Measurements from ENCODE around the gene MYL9. TPM values are rescaled to one million over a fixed set of nuclear protein-coding genes. Genes with fewer than 3 reads are reported as not detected.
A peak's percentile ranks its signal among the peaks of the same experiment; 100 is the strongest.

MYL9 gene
- total RNA-seq, 4 donors from 2014 or later = 18.5 to 1,447 (median 245) TPM

DNA sequence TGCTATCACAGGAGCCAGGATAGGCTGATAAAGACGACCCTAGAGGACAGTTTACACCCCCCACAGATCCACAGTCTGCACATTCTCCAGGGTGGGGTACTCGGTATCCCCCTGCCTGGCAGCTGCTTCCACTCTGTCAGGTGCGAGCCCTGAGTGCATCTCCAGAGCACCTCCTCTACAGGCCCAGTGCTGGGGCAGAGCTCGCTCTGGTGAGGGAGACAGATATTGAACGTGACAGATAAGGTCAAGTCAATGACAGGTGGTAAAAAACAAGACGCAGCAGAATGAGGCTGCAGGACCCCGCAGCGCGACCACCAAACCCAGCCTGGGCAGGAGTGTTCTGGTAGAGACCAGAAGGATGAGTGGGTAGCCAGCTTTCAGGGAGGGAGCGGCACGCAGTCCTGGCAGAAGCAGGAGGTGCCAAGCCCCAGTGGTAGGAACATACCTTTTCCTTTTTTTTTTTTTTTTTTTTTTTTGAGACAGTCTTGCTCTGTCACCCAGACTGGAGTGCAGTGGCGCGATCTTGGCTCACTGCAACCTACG is 12.4 kb upstream of the MYL9 start:
- no peak for DNase-seq
- no peak overlapping the region for H3K27ac ChIP-seq
- intact Hi-C loops (cut with DNase I; ENCODE audit: low total_unique reads) = no loop called here
- no peak for TF ChIP-seq POLR2A (IDR thresholded peaks at IDR 0.05)
- TF ChIP-seq, protein P1, sequence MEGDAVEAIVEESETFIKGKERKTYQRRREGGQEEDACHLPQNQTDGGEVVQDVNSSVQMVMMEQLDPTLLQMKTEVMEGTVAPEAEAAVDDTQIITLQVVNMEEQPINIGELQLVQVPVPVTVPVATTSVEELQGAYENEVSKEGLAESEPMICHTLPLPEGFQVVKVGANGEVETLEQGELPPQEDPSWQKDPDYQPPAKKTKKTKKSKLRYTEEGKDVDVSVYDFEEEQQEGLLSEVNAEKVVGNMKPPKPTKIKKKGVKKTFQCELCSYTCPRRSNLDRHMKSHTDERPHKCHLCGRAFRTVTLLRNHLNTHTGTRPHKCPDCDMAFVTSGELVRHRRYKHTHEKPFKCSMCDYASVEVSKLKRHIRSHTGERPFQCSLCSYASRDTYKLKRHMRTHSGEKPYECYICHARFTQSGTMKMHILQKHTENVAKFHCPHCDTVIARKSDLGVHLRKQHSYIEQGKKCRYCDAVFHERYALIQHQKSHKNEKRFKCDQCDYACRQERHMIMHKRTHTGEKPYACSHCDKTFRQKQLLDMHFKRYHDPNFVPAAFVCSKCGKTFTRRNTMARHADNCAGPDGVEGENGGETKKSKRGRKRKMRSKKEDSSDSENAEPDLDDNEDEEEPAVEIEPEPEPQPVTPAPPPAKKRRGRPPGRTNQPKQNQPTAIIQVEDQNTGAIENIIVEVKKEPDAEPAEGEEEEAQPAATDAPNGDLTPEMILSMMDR (IDR thresholded peaks at IDR 0.05) = no peak
- no peaks in the 10 kb centered on the region for H3K36me3 ChIP-seq
- no peak overlapping the region for H3K4me3 ChIP-seq
- no peaks in the 10 kb centered on the region for H3K9me3 ChIP-seq
- H3K4me1 ChIP-seq = no peaks in the 10 kb centered on the region
- H3K27me3 ChIP-seq = no peaks in the 10 kb centered on the region

DNA sequence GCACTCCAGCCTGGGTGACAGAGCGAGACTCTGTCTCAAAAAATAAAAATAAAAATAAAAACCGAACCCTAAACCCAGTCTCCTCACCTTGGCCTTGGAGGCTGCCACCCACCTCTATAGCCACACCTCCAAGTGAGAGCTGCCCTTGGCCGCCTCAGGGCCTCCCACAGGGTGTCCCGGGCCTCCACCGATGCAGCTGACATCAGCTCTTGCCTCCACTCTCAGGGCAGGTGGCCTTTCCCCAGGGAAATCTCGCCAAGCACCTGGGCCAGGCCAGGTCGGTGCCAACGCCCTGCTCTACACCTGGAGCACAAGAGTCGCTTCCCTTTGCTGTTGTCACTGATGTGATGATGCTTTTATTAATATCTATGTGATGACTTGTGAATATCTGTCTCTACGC is 8.9 kb upstream of the MYL9 start:
- no peak overlapping the region for H3K27ac ChIP-seq
- no peak for DNase-seq

DNA sequence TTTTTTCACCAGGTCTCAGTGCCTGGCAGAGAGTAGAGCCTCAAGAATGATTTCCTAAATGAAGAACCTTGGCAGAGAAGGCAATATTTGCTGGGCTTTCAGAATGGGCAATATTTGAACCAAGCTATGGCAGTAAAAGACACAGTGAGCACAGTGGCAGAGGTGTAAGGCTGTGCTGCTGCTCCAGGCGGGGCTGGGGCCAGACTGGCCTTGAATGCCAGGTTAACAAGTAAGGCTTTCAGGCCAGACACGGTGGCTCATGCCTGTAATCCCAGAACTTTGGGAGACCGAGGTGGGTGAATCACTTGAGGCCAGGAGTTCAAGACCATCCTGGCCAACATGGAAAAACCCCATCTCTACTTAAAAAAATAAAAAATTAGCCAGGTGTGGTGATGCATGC is 8.5 kb upstream of the MYL9 start:
- Histone ChIP-seq H3K27ac (no peak overlapping the region), H3K4me1 (no peaks in the 10 kb centered on the region), H3K9me3 (no peaks in the 10 kb centered on the region), H3K27me3 (no peaks in the 10 kb centered on the region), H3K4me3 (no peak overlapping the region), H3K36me3 (no peaks in the 10 kb centered on the region)
- intact Hi-C loops (cut with DNase I; ENCODE audit: low total_unique reads) = no loop called here
- no peak for DNase-seq
- TF ChIP-seq POLR2A (IDR thresholded peaks at IDR 0.05) = no peak
- TF ChIP-seq, protein P1 (IDR thresholded peaks at IDR 0.05) = no peak

More for the DNA sequence above, 8.9 kb upstream of the MYL9 start:
- H3K27me3 ChIP-seq = no peaks in the 10 kb centered on the region
- no peaks in the 10 kb centered on the region for H3K4me1 ChIP-seq
- intact Hi-C loops (cut with DNase I; ENCODE audit: low total_unique reads) = no loop called here
- no peaks in the 10 kb centered on the region for H3K36me3 ChIP-seq
- H3K4me3 ChIP-seq = no peak overlapping the region
- no peak for TF ChIP-seq POLR2A (IDR thresholded peaks at IDR 0.05)
- TF ChIP-seq, protein P1 (IDR thresholded peaks at IDR 0.05) = no peak
- no peaks in the 10 kb centered on the region for H3K9me3 ChIP-seq

DNA sequence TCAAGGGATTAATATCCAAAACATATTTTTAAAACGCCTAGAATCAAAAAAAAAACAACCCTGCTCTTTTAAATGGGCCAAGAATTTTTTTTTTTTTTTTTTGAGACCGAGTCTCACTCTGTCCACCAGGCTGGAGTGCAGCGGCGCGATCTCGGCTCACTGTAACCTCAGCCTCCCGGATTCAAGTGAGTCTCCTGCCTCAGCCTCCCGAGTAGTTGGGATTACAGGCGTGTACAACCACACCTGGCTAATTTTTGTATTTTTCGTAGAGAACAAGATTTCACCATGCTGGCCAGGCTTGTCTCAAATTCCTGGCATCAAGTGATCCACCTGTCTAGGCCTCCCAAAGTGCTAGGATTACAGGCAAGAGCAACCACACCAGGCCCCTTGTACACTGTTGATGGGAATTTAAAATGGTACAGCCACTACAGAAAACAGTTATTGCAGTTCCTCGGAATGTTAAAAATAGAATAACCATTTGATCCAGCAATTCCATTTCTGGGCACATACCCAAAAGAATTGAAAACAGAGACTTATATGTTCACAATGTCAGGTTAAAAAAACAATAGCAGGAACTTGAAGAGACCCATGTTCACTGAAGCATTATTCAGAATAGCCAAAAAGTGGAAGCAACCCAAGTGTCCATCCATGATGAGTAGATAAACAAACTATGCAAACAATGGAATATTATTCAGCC is 3.1 kb upstream of the MYL9 start:
- H3K4me1 ChIP-seq = no peaks in the 10 kb centered on the region
- DNase-seq = no peak
- H3K27me3 ChIP-seq = no peaks in the 10 kb centered on the region
- no peak overlapping the region for H3K4me3 ChIP-seq
- TF ChIP-seq, protein P1 (IDR thresholded peaks at IDR 0.05) = no peak
- TF ChIP-seq POLR2A (IDR thresholded peaks at IDR 0.05) = peak in 1 of 2 donors; percentile 13
- no peaks in the 10 kb centered on the region for H3K9me3 ChIP-seq
- H3K36me3 ChIP-seq = no peaks in the 10 kb centered on the region
- intact Hi-C loops (cut with DNase I; ENCODE audit: low total_unique reads) = no loop called here
- H3K27ac ChIP-seq = peak overlapping the region; percentile 44 to 97

DNA sequence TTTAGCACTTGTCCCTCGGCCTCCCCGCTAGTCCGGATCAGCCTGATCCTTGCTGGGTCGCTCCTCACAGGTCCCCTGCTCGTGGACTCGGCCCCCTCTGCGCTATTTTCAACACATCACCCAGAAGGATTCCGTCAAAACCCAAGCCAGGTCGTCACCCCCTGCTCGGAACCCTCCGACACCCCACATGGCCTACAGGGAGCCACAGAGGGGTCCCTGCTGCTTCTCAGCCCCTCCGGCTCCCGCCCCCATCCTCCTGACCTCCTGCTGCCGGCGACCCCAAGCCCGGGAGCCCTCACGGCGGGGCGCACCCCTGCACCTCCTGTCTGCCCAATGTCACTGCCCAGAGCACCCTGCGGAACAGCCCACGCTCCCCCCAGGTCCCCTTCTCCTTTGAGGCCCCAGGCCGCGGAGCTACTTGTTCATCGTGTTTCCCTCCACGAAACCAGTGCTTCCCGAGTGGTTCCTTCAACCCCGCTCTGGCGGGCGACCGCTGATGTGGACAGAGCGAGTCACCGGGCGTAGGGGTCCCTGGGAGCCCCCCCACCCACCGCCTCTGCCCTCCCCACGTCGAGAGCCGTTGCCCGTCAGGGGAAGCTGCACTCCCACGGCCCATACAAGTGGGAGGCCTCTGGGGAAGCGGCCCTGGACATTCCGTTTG is 638 bp upstream of the MYL9 start:
- Histone ChIP-seq H3K27me3 (no peaks in the 10 kb centered on the region), H3K27ac (peak overlapping the region; percentile 97 to 98), H3K36me3 (no peaks in the 10 kb centered on the region), H3K4me1 (peaks cover 2 to 16% of the 10 kb centered on the region in 2 donors), H3K4me3 (peak overlapping the region; percentile 78 to 95), H3K9me3 (no peaks in the 10 kb centered on the region)
- TF ChIP-seq, protein P1 (IDR thresholded peaks at IDR 0.05) = no peak
- no peak for TF ChIP-seq POLR2A (IDR thresholded peaks at IDR 0.05)
- peak; percentile 49 to 54 for DNase-seq
- intact Hi-C loops (cut with DNase I; ENCODE audit: low total_unique reads) = loop anchor here (2.0 kb wide), 1 partner anchor 78 kb away; no protein-coding TSS in a partner anchor

Data from uterus (tissue), 4 donors.